K562 (cell line): ENCODE results near the gene NSUN6. TPM values are rescaled to one million over a fixed set of nuclear protein-coding genes. Genes with fewer than 3 reads are reported as not detected.

Experiments used
- ATAC-seq: fragments of 200-7000 bp; cut with Tn5 transposase; 3 replicates; pipeline ENCODE4 v1.9.1; 2020; ENCODE audit warnings: moderate library complexity
- BruUV-seq: library from RNA; stranded (reverse); fragments of 400-500 nt; replicated peaks from 2 replicates; lab custom pipeline; 2021; lab: Mats Ljungman, UMichigan
- CTCF ChIA-PET: fragments of 300-600 bp; formaldehyde crosslinking; extraction: SDS; loops from one replicate; lab custom pipeline; 2021; ENCODE audit warnings: low intra/inter-chr PET ratio; lab: Yijun Ruan, JAX
- POLR2A ChIA-PET: fragments of 300-600, 350-650 bp; sonication (Branson Sonifier 250); formaldehyde crosslinking; extraction: SDS; loops from one replicate; lab custom pipeline; 2021; ENCODE audit warnings: antibody characterized with exemption, inconsistent platforms; lab: Yijun Ruan, JAX
- DNase-seq, 4 experiments: peaks; one replicate each; pipeline versions ENCODE4 v3.0.0 to v3.0.0-alpha.2; 2011 to 2018; ENCODE audit warnings: low spot score in 3 of 4, mixed read lengths in 3 of 4; ENCODE audit errors: extremely low read depth in 1 of 4
- FAIRE-seq: peaks from 2 replicates; lab custom pipeline; 2011; peaks lifted over from hg19 to GRCh38; lab: Jason Lieb, UNC
- H2AFZ ChIP-seq: 2 replicates; pipeline ENCODE4 v1.6.0; 2011; ENCODE audit warnings: low read depth, low read length, control low read depth, inconsistent platforms
- H3K27ac ChIP-seq: fragments of 200-600 bp; 3 replicates; pipeline ENCODE4 v1.8.0; 2011; ENCODE audit warnings: low read depth, mild to moderate bottlenecking, control low read depth, inconsistent platforms, low read length, moderate library complexity, mixed read lengths; ENCODE audit errors: extremely low read depth
- H3K27me3 ChIP-seq, 2 experiments: fragments of 300-600 bp in 1 of 2; 2 replicates in 1 of 2; 3 replicates in 1 of 2; pipeline versions ENCODE4 v1.6.0 to v1.8.0; 2011; ENCODE audit warnings: inconsistent platforms in 2 of 2, low read length in 2 of 2, mild to moderate bottlenecking in 1 of 2, mixed read lengths in 1 of 2, moderate library complexity in 1 of 2; ENCODE audit not compliant: control insufficient read depth in 2 of 2, insufficient read depth in 2 of 2
- H3K36me3 ChIP-seq: fragments of 300-600 bp; 3 replicates; pipeline ENCODE4 v1.8.0; 2011; ENCODE audit warnings: mild to moderate bottlenecking, low read length, inconsistent platforms; ENCODE audit not compliant: control insufficient read depth, insufficient read depth
- H3K4me1 ChIP-seq, 2 experiments: fragments of 200-600 bp in 1 of 2; replicated peaks in 1 of 2; 2 replicates in 1 of 2; 3 replicates in 1 of 2; pipeline versions ENCODE4 v1.5.1 to v1.8.0; 2011; ENCODE audit warnings: inconsistent platforms in 2 of 2, low read length in 2 of 2, mild to moderate bottlenecking in 1 of 2, mixed read lengths in 1 of 2, moderate library complexity in 1 of 2; ENCODE audit not compliant: control insufficient read depth in 2 of 2, insufficient read depth in 2 of 2
- H3K4me2 ChIP-seq: 2 replicates; pipeline ENCODE4 v1.6.1; 2011; ENCODE audit warnings: low read length, control low read depth, inconsistent platforms, mixed read lengths; ENCODE audit not compliant: insufficient read depth
- H3K4me3 ChIP-seq: fragments of 200-600 bp; sonication (generic), shearing (Covaris generic); 2 replicates; pipeline ENCODE4 v1.5.1; 2016; ENCODE audit warnings: control low read depth, inconsistent platforms
- H3K79me2 ChIP-seq: fragments of 200-600 bp; 3 replicates; pipeline ENCODE4 v1.8.0; 2011; ENCODE audit warnings: low read length, inconsistent platforms; ENCODE audit not compliant: control insufficient read depth, insufficient read depth
- H3K9ac ChIP-seq, 2 experiments: 2 replicates each; pipeline versions ENCODE4 v1.6.0 to v1.6.1; 2011; ENCODE audit warnings: low read depth in 2 of 2, low read length in 2 of 2, control low read depth in 1 of 2, inconsistent platforms in 1 of 2, mild to moderate bottlenecking in 1 of 2, mixed read lengths in 1 of 2; ENCODE audit not compliant: insufficient read depth in 1 of 2
- H3K9me1 ChIP-seq: one replicate; pipeline ENCODE4 v1.6.0; 2011; ENCODE audit warnings: inconsistent platforms, mild to moderate bottlenecking, low read length, moderate library complexity; ENCODE audit not compliant: control insufficient read depth, insufficient read depth
- H3K9me3 ChIP-seq: replicated peaks from 2 replicates; pipeline ENCODE4 v1.5.1; 2011; ENCODE audit warnings: low read depth, low read length, inconsistent platforms; ENCODE audit not compliant: control insufficient read depth, insufficient read depth
- H4K20me1 ChIP-seq: replicated peaks from 2 replicates; pipeline ENCODE4 v1.6.1; 2011; ENCODE audit warnings: low read length, inconsistent platforms, mixed read lengths; ENCODE audit not compliant: control insufficient read depth, insufficient read depth
- NFIC ChIP-seq: fragments of 450-650 bp; IDR thresholded peaks from 2 replicates; pipeline ENCODE4 v1.6.1; 2017; ENCODE audit warnings: mild to moderate bottlenecking, inconsistent platforms
- ZNF592 ChIP-seq: fragments of 450-650 bp; IDR thresholded peaks from 2 replicates; pipeline ENCODE4 v1.6.1; 2017; ENCODE audit warnings: antibody characterized with exemption, mild to moderate bottlenecking
- WGBS: fragments of 100-300 bp; shearing (Covaris generic); methylation state at CpG from one replicate; pipeline ENCODE4 v1.1.6; 2016; ENCODE audit warnings: low coverage, mixed read lengths; ENCODE audit not compliant: insufficient coverage; ENCODE audit errors: missing lambda C conversion rate; 5-methylcytosine and 5-hydroxymethylcytosine counted together
- in situ Hi-C: fragments of 300-500 bp; cut with MboI; formaldehyde crosslinking; loops from 4 replicates; pipeline ENCODE4 v1.15.0; 2018; ENCODE audit warnings: inconsistent platforms, mixed read lengths
- intact Hi-C: fragments of 100-400 bp; cut with micrococcal nuclease; formaldehyde crosslinking; loops from 2 replicates; pipeline ENCODE4 v1.14.2; 2022
- polyA plus RNA-seq, 8 experiments: library from polyadenylated mRNA; depleted of rRNA in 4 of 8; stranded (reverse) in 5 of 8; unstranded in 3 of 8; fragments of >200 nt; fragmentation: Nextera tagmentation in 2 of 8; fragmentation: Illumina TruSeq in 1 of 8; extraction: Ambion mirVana in 2 of 8; extraction: Trizol in 1 of 8; gene quantifications; 2 replicates each; pipeline versions ENCODE4 v1.2.1 to v1.2.3, GENCODE V29; 2011 to 2014; ENCODE audit warnings: inconsistent platforms in 1 of 8, missing spikeins in 1 of 8
- total RNA-seq, 7 experiments: library from RNA; depleted of rRNA in 6 of 7; stranded (reverse); fragments of >200 nt in 6 of 7; fragmentation: Illumina TruSeq in 2 of 7; extraction: Trizol in 2 of 7; gene quantifications; 2 replicates each; pipeline versions ENCODE4 v1.2.1 to v1.2.3, GENCODE V29; 2011 to 2021; ENCODE audit warnings: low replicate concordance in 1 of 7

NSUN6 gene
- total and polyA plus RNA-seq, 9 of the 15 experiments (the other 6 are each of a cell fraction or from before 2014, with no cell fraction given), result 12.5 to 33.1 (median 24.2) TPM

GRCh38 chr10:18532881-18533535 is 118.4 kb downstream of the NSUN6 start:
- no peaks in the 10 kb centered on the region for H3K9me1 ChIP-seq
- no peaks in the 10 kb centered on the region for H3K4me1 ChIP-seq
- in situ Hi-C loops (no loop called here), intact Hi-C loops (no loop called here)
- ATAC-seq (no peak), FAIRE-seq (no peak), DNase-seq (no peak)
- no peaks in the 10 kb centered on the region for H3K9me3 ChIP-seq
- no peaks in the 10 kb centered on the region for H3K27me3 ChIP-seq
- 85% methylated on average over 7 of the region's 7 CpGs for WGBS
- no peak overlapping the region for H3K9ac ChIP-seq
- H3K4me3 ChIP-seq, result no peak overlapping the region
- H3K27ac ChIP-seq, result no peak overlapping the region
- H2AFZ ChIP-seq, result no peak overlapping the region
- no peak overlapping the region for H3K4me2 ChIP-seq
- BruUV-seq, result no TSS peak
- ChIA-PET POLR2A (interaction anchor here (0.7 kb wide), 1 partner anchor 17 kb away, joined by 4 read pairs; no protein-coding TSS in a partner anchor), CTCF (no interaction called here)
- H3K79me2 ChIP-seq, result no peaks in the 10 kb centered on the region
- H4K20me1 ChIP-seq, result no peaks in the 10 kb centered on the region
- H3K36me3 ChIP-seq, result peaks cover 8% of the 10 kb centered on the region; the same call in 1 of the 3 replicates
- no peak for TF ChIP-seq ZNF592
- 0 out of 2 replicates have a peak, but pooled peaks have one; percentile 8 for TF ChIP-seq NFIC
